Esophagus squamous epithelium (tissue), 5 donors: ENCODE data around the gene ITPKB. TPM values are rescaled to one million over a fixed set of nuclear protein-coding genes. Genes with fewer than 3 reads are reported as not detected.

Experiments
- DNase-seq: peaks from one replicate; lab custom pipeline; 2025; lab: John Stamatoyannopoulos, UW
- H3K27ac ChIP-seq, 4 donors: fragments of 200-600 bp; sonication (generic); one replicate each; pipeline ENCODE4 v1.5.1; 2016 to 2019; ENCODE audit warnings: mild to moderate bottlenecking in 1 of 4
- H3K27me3 ChIP-seq, 4 donors: fragments of 200-600 bp; sonication (generic); 1 replicate in 3 of 4; 2 replicates in 1 of 4; pipeline versions ENCODE4 v1.5.1 to v1.6.0; 2017 to 2021; ENCODE audit warnings: antibody characterized with exemption in 1 of 4
- H3K36me3 ChIP-seq, 3 donors: fragments of 200-600 bp; sonication (generic); one replicate each; pipeline ENCODE4 v1.5.1; 2016 to 2019
- H3K4me1 ChIP-seq, 3 donors: fragments of 200-600 bp; sonication (generic); one replicate each; pipeline ENCODE4 v1.5.1; 2017 to 2019
- H3K4me3 ChIP-seq, 4 donors: fragments of 200-600 bp; sonication (generic); 1 replicate in 3 of 4; 2 replicates in 1 of 4; pipeline ENCODE4 v1.5.1; 2016 to 2019; ENCODE audit warnings: mild to moderate bottlenecking in 2 of 4, moderate library complexity in 1 of 4
- H3K9me3 ChIP-seq, 3 donors: fragments of 200-600 bp; sonication (generic); one replicate each; pipeline ENCODE4 v1.5.1; 2016 to 2019
- POLR2A ChIP-seq, 4 donors: fragments of 450-650 bp; IDR thresholded peaks; one replicate each; pipeline ENCODE4 v1.6.1; 2017; ENCODE audit warnings: antibody characterized with exemption in 4 of 4, mild to moderate bottlenecking in 4 of 4, moderate library complexity in 3 of 4
- WGBS, 2 donors: methylation state at CpG; one replicate each; pipeline ENCODE4 v1.1.5; 2018; 5-methylcytosine and 5-hydroxymethylcytosine counted together
- intact Hi-C: fragments of 100-400 bp; cut with DNase I; formaldehyde crosslinking; loops from one replicate; pipeline ENCODE4 v1.15.0; 2022
- total RNA-seq, 4 donors: library from RNA; depleted of rRNA; stranded (reverse); fragments of >200 nt; gene quantifications; one replicate each; pipeline ENCODE4 v1.1.0, GENCODE V29; 2016
- TF ChIP-seq, protein P1 (sequence below), 6 experiments: fragments of 450-650 bp in 4 of 6; fragments of 200-600 bp in 2 of 6; sonication (generic) in 2 of 6; IDR thresholded peaks; one replicate each; pipeline ENCODE4 v1.5.1; 2016 to 2019; ENCODE audit warnings: antibody characterized with exemption in 6 of 6, mild to moderate bottlenecking in 4 of 6, moderate library complexity in 4 of 6
- donor health status: DM: yes; HTN: yes; CAD: no.

The ITPKB gene
- total RNA-seq, 4 donors from 2014 or later, result 10.7 to 22.3 (median 15.9) TPM

DNA sequence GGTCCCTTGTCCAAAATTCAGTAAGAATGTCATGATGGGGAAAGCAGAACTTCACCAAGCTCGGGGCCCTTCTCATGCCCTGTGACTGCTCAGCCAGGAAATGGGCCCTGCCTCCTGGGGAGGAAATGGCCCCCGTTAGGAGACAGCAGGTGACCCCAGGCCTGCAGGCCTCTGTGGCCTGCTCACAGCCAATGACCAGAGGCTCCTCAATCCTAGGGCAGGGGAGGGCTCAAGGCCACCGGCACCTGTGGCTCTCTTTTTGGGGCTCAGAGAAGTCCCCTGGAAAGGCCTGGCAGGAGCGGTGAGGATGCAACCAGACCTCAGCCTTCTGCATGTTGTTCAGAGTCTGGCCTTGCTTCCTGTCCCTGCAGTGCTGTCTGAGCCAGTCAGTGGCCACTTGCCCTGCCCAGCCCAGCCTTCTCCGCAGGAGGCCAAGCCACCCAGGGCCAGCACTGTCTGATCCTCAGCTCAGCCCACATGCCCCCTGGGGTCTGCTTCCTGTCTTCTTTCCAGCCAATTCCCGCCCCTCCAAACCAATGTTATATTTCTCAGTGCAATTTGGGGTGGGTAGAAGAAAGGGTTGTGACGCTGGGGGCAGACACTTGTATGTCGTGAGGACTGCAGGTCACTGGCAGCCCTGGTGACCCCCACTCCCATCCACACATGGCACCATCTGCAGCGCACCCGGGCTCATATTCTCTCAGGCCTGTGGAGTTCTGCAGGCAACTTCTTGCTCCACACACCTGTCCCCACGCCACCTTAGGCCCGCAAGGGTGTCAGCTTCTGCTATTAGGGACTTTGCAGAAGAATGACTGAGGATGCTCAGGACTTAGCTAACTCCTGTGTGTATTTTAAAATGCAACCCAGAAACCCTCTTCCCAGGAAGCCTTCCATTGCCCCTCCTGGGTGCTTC lies 83.6 kb downstream of the ITPKB start:
- Histone ChIP-seq H3K4me3 (no peak overlapping the region), H3K36me3 (no peaks in the 10 kb centered on the region), H3K9me3 (no peaks in the 10 kb centered on the region), H3K4me1 (peaks cover 0 to 84% (median 63%) of the 10 kb centered on the region in 3 donors), H3K27ac (peak overlapping the region in 1 of 4 donors; percentile 63), H3K27me3 (no peaks in the 10 kb centered on the region)
- intact Hi-C loops, result no loop called here
- TF ChIP-seq, protein P1, sequence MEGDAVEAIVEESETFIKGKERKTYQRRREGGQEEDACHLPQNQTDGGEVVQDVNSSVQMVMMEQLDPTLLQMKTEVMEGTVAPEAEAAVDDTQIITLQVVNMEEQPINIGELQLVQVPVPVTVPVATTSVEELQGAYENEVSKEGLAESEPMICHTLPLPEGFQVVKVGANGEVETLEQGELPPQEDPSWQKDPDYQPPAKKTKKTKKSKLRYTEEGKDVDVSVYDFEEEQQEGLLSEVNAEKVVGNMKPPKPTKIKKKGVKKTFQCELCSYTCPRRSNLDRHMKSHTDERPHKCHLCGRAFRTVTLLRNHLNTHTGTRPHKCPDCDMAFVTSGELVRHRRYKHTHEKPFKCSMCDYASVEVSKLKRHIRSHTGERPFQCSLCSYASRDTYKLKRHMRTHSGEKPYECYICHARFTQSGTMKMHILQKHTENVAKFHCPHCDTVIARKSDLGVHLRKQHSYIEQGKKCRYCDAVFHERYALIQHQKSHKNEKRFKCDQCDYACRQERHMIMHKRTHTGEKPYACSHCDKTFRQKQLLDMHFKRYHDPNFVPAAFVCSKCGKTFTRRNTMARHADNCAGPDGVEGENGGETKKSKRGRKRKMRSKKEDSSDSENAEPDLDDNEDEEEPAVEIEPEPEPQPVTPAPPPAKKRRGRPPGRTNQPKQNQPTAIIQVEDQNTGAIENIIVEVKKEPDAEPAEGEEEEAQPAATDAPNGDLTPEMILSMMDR (IDR thresholded peaks at IDR 0.05), result no peak
- no peak for TF ChIP-seq POLR2A (IDR thresholded peaks at IDR 0.05)
- 78 to 82% methylated on average over 5 to 9 of the region's 12 CpGs for WGBS, 2 donors
- DNase-seq, result no peak

DNA sequence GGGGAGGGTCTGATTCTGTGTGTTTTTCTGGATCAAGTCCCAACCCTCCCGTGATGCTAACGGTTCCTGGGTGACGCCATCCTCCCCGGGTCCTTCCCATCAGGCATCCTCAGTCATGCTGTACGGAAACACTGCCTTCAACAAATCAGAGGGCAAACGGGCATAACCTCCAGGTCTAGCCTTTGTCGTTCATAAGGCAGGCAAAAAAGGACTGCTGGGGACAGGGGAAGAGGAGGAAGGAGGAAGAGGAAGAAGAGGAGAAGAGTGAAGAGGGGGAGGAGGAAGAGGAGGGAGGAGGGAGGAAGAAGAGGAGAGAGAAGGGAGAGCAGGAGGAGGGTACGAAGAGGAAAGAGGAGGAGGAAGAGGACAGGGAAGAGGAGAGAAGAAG lies 84.4 kb downstream of the ITPKB start:
- intact Hi-C loops, result no loop called here
- H3K4me1 ChIP-seq, result peaks cover 0 to 77% (median 55%) of the 10 kb centered on the region in 3 donors
- TF ChIP-seq, protein P1 (IDR thresholded peaks at IDR 0.05), result no peak
- TF ChIP-seq POLR2A (IDR thresholded peaks at IDR 0.05), result no peak
- H3K36me3 ChIP-seq, result no peaks in the 10 kb centered on the region
- DNase-seq, result no peak
- no peaks in the 10 kb centered on the region for H3K27me3 ChIP-seq
- no peaks in the 10 kb centered on the region for H3K9me3 ChIP-seq
- 41 to 55% methylated on average over 5 to 7 of the region's 8 CpGs for WGBS, 2 donors
- peak overlapping the region in 1 of 4 donors; percentile 61 for H3K27ac ChIP-seq
- H3K4me3 ChIP-seq, result no peak overlapping the region

DNA sequence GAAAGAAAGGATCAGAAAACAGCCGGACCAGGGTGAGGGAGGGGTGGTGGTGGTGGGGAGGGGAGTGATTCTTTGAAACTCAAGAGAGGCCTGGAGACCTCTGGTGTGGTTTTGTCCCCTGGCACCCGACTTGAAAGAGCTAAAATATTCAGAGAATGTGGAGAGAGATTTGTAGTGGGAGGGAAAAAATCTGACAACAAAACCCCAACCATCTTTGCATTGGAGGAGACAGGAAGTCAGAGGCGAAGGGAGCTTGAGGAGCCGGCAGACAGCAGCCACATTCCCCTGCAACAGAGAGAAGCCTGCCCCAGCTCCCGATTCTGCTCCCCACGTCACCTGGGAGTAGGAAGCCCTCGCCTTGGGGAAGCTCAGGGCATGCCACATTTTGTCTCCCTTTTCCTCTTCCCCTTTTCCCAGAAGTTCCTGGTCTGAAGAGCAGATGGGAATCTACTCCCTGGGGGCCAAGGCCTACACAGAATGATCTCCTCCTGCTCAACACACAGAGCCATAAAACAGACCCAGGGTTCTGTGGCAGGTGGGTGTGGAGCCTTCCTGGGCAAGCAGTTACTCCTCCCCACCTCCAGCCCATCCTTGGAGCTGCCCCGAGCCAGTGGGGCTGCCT lies 84.9 kb downstream of the ITPKB start:
- TF ChIP-seq POLR2A (IDR thresholded peaks at IDR 0.05), result no peak
- TF ChIP-seq, protein P1 (IDR thresholded peaks at IDR 0.05), result no peak
- no peaks in the 10 kb centered on the region for H3K9me3 ChIP-seq
- H3K27me3 ChIP-seq, result no peaks in the 10 kb centered on the region
- H3K4me3 ChIP-seq, result no peak overlapping the region
- H3K36me3 ChIP-seq, result no peaks in the 10 kb centered on the region
- 34 to 62% methylated on average over 7 to 8 of the region's 8 CpGs for WGBS, 2 donors
- no peak for DNase-seq
- peaks cover 0 to 72% (median 50%) of the 10 kb centered on the region in 3 donors for H3K4me1 ChIP-seq
- peak overlapping the region in 1 of 4 donors; percentile 61 for H3K27ac ChIP-seq
- intact Hi-C loops, result no loop called here

DNA sequence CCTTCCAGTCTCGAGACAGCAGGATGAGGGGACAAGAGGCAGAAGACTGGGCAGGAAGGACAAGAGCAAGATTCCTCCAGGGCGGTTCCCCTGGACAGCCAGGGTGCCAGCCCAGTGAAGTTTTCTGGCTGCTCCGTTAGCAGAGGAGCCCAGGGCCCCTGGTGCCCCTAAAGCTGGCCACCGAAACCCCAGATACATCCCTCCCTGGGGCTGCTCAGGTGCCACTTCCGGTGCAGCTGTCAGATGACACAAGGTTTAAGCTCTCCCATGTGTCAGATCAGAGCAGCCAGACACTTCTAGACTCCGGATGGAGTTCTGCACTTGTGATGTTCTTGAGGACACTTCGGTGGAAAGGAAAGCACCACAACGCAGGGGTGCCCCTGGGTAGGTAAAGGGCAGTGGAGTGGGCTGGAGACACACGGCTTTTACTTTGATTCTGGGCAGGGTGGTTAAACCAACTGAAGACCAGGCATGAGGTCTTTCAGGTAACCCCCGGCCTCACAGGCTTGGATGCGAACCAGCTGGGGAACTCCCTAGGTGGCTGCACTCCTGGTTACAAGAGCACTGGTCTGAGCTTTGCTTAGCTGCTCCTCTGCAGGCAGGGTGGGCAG lies 85.7 kb downstream of the ITPKB start:
- H3K27ac ChIP-seq, result peak overlapping the region in 1 of 4 donors; percentile 61
- no peak for DNase-seq
- no peaks in the 10 kb centered on the region for H3K9me3 ChIP-seq
- WGBS, 2 donors, result 64 to 93% methylated on average over 4 to 5 of the region's 11 CpGs
- peaks cover 0 to 65% (median 42%) of the 10 kb centered on the region in 3 donors for H3K4me1 ChIP-seq
- intact Hi-C loops, result no loop called here
- peak in 1 of 4 donors; percentile 27 for TF ChIP-seq POLR2A (IDR thresholded peaks at IDR 0.05)
- TF ChIP-seq, protein P1 (IDR thresholded peaks at IDR 0.05), result no peak
- H3K27me3 ChIP-seq, result no peaks in the 10 kb centered on the region
- H3K36me3 ChIP-seq, result peaks cover 0 to 7% (median under 1%) of the 10 kb centered on the region in 3 donors
- no peak overlapping the region for H3K4me3 ChIP-seq
